ENCODE results near the gene DNAH14. TPM values are rescaled to one million over a fixed set of nuclear protein-coding genes. Genes with fewer than 3 reads are reported as not detected.

The DNAH14 gene
- polyA plus RNA-seq, 2 of the 4 experiments (the other 2 are of a cell fraction): 15.9 to 35.8 TPM

DNA sequence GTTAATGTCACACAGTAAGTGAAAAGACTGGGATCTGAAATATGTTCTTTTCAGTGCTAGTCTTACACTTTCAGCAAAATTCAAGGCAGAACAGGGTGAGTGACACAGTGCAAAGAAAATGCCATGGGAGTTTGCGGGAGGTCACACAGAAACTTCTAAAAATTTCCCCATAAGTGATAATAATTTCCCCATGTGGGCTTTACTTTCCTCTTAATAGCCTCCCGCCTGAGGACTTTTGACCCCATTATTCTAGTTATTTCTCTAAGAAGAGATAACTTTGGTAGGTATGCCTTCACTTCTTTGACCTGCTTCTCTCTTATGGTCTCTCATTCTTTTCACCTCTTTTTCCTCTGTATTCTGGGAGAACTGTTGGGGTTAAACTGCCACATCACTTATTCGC is 8.1 kb upstream of the DNAH14 start:
- Histone ChIP-seq H3K4me1 (no peaks in the 10 kb centered on the region), H3K4me3 (no peak overlapping the region), H3K9me3 (no peaks in the 10 kb centered on the region), H3K27ac (no peak overlapping the region), H3K4me2 (no peak overlapping the region)
- FAIRE-seq (no peak), DNase-seq (ENCODE audit: low read depth in 1 of 2, low spot score in 1 of 2) (no peak), ATAC-seq (no peak)
- TF ChIP-seq USF2 (IDR thresholded peaks at IDR 0.05) (no peak), SREBF2 (IDR thresholded peaks at IDR 0.05) (no peak), RAD21 (conservative IDR thresholded peaks at IDR 0.05 in 1 of 2, IDR thresholded peaks at IDR 0.05 in 1 of 2) (no peak), FOSL2 (IDR thresholded peaks at IDR 0.05) (no peak), FOSL2 (CRISPR knock-in tag; IDR thresholded peaks at IDR 0.05) (no peak), POLR2A (IDR thresholded peaks at IDR 0.05; ENCODE audit: low read length) (no peak), EP300 (IDR thresholded peaks at IDR 0.05) (no peak), TP53 (CRISPR knock-in tag; IDR thresholded peaks at IDR 0.05) (no peak), PHF8 (IDR thresholded peaks at IDR 0.05; ENCODE audit: borderline replicate concordance, low read depth) (no peak), REST (IDR thresholded peaks at IDR 0.05) (no peak), MYC (IDR thresholded peaks at IDR 0.05; ENCODE audit: borderline replicate concordance, low read length) (no peak), NFE2L2 (conservative IDR thresholded peaks at IDR 0.05; ENCODE audit: low read length) (no peak), SMC3 (IDR thresholded peaks at IDR 0.05) (no peak)
- TF ChIP-seq, protein P1, sequence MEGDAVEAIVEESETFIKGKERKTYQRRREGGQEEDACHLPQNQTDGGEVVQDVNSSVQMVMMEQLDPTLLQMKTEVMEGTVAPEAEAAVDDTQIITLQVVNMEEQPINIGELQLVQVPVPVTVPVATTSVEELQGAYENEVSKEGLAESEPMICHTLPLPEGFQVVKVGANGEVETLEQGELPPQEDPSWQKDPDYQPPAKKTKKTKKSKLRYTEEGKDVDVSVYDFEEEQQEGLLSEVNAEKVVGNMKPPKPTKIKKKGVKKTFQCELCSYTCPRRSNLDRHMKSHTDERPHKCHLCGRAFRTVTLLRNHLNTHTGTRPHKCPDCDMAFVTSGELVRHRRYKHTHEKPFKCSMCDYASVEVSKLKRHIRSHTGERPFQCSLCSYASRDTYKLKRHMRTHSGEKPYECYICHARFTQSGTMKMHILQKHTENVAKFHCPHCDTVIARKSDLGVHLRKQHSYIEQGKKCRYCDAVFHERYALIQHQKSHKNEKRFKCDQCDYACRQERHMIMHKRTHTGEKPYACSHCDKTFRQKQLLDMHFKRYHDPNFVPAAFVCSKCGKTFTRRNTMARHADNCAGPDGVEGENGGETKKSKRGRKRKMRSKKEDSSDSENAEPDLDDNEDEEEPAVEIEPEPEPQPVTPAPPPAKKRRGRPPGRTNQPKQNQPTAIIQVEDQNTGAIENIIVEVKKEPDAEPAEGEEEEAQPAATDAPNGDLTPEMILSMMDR (IDR thresholded peaks at IDR 0.05): no peak
- TF ChIP-seq, protein P2, sequence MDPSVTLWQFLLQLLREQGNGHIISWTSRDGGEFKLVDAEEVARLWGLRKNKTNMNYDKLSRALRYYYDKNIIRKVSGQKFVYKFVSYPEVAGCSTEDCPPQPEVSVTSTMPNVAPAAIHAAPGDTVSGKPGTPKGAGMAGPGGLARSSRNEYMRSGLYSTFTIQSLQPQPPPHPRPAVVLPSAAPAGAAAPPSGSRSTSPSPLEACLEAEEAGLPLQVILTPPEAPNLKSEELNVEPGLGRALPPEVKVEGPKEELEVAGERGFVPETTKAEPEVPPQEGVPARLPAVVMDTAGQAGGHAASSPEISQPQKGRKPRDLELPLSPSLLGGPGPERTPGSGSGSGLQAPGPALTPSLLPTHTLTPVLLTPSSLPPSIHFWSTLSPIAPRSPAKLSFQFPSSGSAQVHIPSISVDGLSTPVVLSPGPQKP (IDR thresholded peaks at IDR 0.05; ENCODE audit: low read depth, low read length): no peak
- TF ChIP-seq, protein P3, sequence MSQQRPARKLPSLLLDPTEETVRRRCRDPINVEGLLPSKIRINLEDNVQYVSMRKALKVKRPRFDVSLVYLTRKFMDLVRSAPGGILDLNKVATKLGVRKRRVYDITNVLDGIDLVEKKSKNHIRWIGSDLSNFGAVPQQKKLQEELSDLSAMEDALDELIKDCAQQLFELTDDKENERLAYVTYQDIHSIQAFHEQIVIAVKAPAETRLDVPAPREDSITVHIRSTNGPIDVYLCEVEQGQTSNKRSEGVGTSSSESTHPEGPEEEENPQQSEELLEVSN (IDR thresholded peaks at IDR 0.05; ENCODE audit: borderline replicate concordance, low read depth): no peak
- POLR2A ChIA-PET: no interaction called here
- CTCF ChIA-PET: interaction anchor here (5.0 kb wide), 1 partner anchor 406 kb away, joined by 121 read pairs; no protein-coding TSS in a partner anchor
- WGBS (ENCODE audit: missing lambda C conversion rate): 86% methylated on average over 3 of the region's 3 CpGs

GRCh38 chr1:224922404-224923164 is 6.9 kb upstream of the DNAH14 start:
- CTCF ChIA-PET: interaction anchor here (0.6 to 5.0 kb wide), 57 partner anchors 8 to 1192 kb away, joined by 3 to 121 read pairs (median 4); no protein-coding TSS in a partner anchor
- Histone ChIP-seq H3K4me1 (no peaks in the 10 kb centered on the region), H3K9me3 (no peaks in the 10 kb centered on the region), H3K4me2 (no peak overlapping the region), H3K4me3 (no peak overlapping the region), H3K27ac (no peak overlapping the region)
- POLR2A ChIA-PET: interaction anchor here (0.6 to 1.1 kb wide), 3 partner anchors 282 to 1216 kb away, joined by 3 read pairs; partner anchors contain the start of gene WDR26
- TF ChIP-seq RAD21 (conservative IDR thresholded peaks at IDR 0.05 in 1 of 2, IDR thresholded peaks at IDR 0.05 in 1 of 2) (peak; percentile 79 to 86), SMC3 (IDR thresholded peaks at IDR 0.05) (peak; percentile 58), CBX8 (IDR thresholded peaks at IDR 0.05) (no peak), MYC (IDR thresholded peaks at IDR 0.05; ENCODE audit: borderline replicate concordance, low read length) (no peak), USF2 (IDR thresholded peaks at IDR 0.05) (no peak)
- TF ChIP-seq, protein P1 (IDR thresholded peaks at IDR 0.05): peak; percentile 78
- ATAC-seq (peak; percentile 92 to 93), DNase-seq (ENCODE audit: low read depth in 1 of 2, low spot score in 1 of 2) (peak; percentile 48 to 57), FAIRE-seq (peak; percentile 65)
- WGBS (ENCODE audit: missing lambda C conversion rate): 12% methylated on average over 5 of the region's 5 CpGs

Measured in A549 (cell line).